OCI-LY3 (cell line): ENCODE measurements around the gene FBLL1.

Experiments
- H2AFZ ChIP-seq: fragments of 200-600, 300-600 bp; shearing (Covaris generic); 2 replicates; pipeline ENCODE4 v1.6.0; 2014; ENCODE audit warnings: antibody characterized with exemption, low read depth, low read length
- H3K27ac ChIP-seq: fragments of 200-600, 300-600 bp; sonication (generic); 2 replicates; pipeline ENCODE4 v1.5.1; 2014; ENCODE audit warnings: mild to moderate bottlenecking, low read length, moderate library complexity, mixed read lengths
- H3K27me3 ChIP-seq: fragments of 200-600, 300-600 bp; sonication (generic); 2 replicates; pipeline ENCODE4 v1.6.1; 2014; ENCODE audit warnings: low read depth, low read length, mixed read lengths
- H3K36me3 ChIP-seq: fragments of 200-600, 300-600 bp; sonication (generic); replicated peaks from 2 replicates; pipeline ENCODE3; 2014; ENCODE audit warnings: low read depth, low read length, mixed read lengths
- H3K4me1 ChIP-seq: fragments of 300-600, 200-600 bp; sonication (generic); 2 replicates; pipeline ENCODE4 v1.6.1; 2014; ENCODE audit warnings: low read length, mixed read lengths
- H3K4me2 ChIP-seq: fragments of 200-600, 300-600 bp; sonication (generic); 2 replicates; pipeline ENCODE4 v1.6.1; 2014; ENCODE audit warnings: low read length, mixed read lengths
- H3K4me3 ChIP-seq: fragments of 300-600, 200-600 bp; sonication (generic); 2 replicates; pipeline ENCODE4 v1.5.1; 2014; ENCODE audit warnings: antibody characterized with exemption, mild to moderate bottlenecking, low read length, moderate library complexity
- H3K79me2 ChIP-seq: fragments of 300-600, 200-600 bp; shearing (Covaris generic); 2 replicates; pipeline ENCODE4 v1.6.1; 2014; ENCODE audit warnings: mild to moderate bottlenecking, low read length, mixed read lengths
- H3K9ac ChIP-seq: fragments of 300-600, 200-600 bp; shearing (Covaris generic); 2 replicates; pipeline ENCODE4 v1.6.0; 2014; ENCODE audit warnings: mild to moderate bottlenecking, low read length, moderate library complexity
- H3K9me3 ChIP-seq: fragments of 200-600, 300-600 bp; shearing (Covaris generic); 2 replicates; pipeline ENCODE4 v1.6.1; 2014; ENCODE audit warnings: low read length, mixed read lengths; ENCODE audit not compliant: insufficient read depth
- H4K20me1 ChIP-seq: fragments of 200-600, 300-600 bp; sonication (generic); 2 replicates; pipeline ENCODE4 v1.6.1; 2016; ENCODE audit warnings: low read length, mixed read lengths; ENCODE audit not compliant: insufficient read depth
- EZH2phosphoT487 ChIP-seq: fragments of 200-600 bp; shearing (Covaris generic); IDR thresholded peaks from 2 replicates; pipeline ENCODE4 v1.6.1; 2018; ENCODE audit warnings: antibody characterized with exemption, mixed run types, low read depth
- TF ChIP-seq, protein P1 (sequence below): fragments of 200-600, 300-600 bp; sonication (generic); IDR thresholded peaks from 2 replicates; pipeline ENCODE4 v1.5.1; 2014; ENCODE audit warnings: antibody characterized with exemption, low read length, low read depth

Gene FBLL1

DNA sequence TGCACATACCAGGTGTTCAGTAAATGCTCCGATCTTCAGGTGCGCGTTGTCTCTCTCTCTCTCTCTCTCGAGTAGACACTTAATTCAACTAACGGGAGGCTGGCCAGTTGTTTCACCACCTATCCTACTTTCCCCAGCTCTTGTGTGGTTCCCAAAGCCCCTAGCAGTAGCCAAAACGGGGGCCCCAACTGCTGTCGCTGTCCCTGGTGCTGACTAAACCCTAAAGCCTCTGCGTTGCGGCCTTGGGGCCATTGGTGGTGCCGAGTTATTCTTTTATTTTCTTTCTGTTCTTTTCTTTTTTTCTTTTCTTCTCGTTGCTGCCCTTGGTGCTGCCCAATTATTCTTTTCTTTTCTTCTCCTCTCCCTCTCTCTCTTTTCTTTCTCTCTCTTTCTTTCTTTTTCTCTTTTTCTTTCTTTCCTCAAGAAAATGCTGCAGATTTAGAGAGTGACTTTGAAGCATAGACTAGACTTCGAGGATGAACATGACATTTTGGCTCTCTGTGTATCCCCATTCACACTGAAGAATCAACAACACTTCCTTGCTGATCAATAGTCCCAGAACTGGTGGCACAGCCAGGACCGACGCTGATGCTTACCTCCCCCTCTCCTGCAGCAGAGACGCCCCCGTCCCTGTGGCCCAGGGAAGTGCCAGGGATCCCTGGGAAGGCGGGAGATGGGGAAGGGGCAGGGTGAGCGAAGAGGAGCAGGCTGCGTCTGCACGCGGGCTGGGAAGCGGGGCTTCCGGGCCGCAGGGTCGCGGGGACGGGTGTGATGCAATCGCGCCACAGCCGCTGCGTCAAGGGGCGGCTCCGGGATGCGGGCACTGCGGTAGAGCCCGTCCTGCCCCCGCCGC is at the start of gene FBLL1:
FBLL1 (plus strand) TSS at position 785 of the 853 bp plus-strand sequence. CDS start 200 bp downstream, outside the sequence.
- Histone ChIP-seq H4K20me1 (no peaks in the 10 kb centered on the region), H3K4me3 (no peak within 1 kb of the TSS), H3K9ac (no peak within 1 kb of the TSS), H3K36me3 (peaks cover 31% of the 10 kb centered on the region), H3K9me3 (no peaks in the 10 kb centered on the region), H3K27me3 (no peaks in the 10 kb centered on the region), H3K27ac (no peak within 1 kb of the TSS), H3K79me2 (no peaks in the 10 kb centered on the region), H3K4me2 (no peak within 1 kb of the TSS), H2AFZ (no peak within 1 kb of the TSS), H3K4me1 (no peaks in the 10 kb centered on the region)
- TF ChIP-seq, protein P1, sequence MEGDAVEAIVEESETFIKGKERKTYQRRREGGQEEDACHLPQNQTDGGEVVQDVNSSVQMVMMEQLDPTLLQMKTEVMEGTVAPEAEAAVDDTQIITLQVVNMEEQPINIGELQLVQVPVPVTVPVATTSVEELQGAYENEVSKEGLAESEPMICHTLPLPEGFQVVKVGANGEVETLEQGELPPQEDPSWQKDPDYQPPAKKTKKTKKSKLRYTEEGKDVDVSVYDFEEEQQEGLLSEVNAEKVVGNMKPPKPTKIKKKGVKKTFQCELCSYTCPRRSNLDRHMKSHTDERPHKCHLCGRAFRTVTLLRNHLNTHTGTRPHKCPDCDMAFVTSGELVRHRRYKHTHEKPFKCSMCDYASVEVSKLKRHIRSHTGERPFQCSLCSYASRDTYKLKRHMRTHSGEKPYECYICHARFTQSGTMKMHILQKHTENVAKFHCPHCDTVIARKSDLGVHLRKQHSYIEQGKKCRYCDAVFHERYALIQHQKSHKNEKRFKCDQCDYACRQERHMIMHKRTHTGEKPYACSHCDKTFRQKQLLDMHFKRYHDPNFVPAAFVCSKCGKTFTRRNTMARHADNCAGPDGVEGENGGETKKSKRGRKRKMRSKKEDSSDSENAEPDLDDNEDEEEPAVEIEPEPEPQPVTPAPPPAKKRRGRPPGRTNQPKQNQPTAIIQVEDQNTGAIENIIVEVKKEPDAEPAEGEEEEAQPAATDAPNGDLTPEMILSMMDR, result no peak
- no peak for TF ChIP-seq EZH2phosphoT487

- no peak overlapping the region for H3K27ac ChIP-seq
- H4K20me1 ChIP-seq, result no peaks in the 10 kb centered on the region
- TF ChIP-seq EZH2phosphoT487, result no peak
- no peaks in the 10 kb centered on the region for H3K27me3 ChIP-seq
- no peaks in the 10 kb centered on the region for H3K9me3 ChIP-seq
- no peaks in the 10 kb centered on the region for H3K36me3 ChIP-seq
- H3K4me3 ChIP-seq, result no peak overlapping the region
- H3K79me2 ChIP-seq, result no peaks in the 10 kb centered on the region
- no peak overlapping the region for H3K9ac ChIP-seq
- H3K4me1 ChIP-seq, result peaks cover 6% of the 10 kb centered on the region; the same call in 1 of the 2 replicates
- no peak overlapping the region for H3K4me2 ChIP-seq
- no peak overlapping the region for H2AFZ ChIP-seq
Observed at GRCh38 chr5:168480601-168481000, 48.5 kb upstream of the FBLL1 start.

DNA sequence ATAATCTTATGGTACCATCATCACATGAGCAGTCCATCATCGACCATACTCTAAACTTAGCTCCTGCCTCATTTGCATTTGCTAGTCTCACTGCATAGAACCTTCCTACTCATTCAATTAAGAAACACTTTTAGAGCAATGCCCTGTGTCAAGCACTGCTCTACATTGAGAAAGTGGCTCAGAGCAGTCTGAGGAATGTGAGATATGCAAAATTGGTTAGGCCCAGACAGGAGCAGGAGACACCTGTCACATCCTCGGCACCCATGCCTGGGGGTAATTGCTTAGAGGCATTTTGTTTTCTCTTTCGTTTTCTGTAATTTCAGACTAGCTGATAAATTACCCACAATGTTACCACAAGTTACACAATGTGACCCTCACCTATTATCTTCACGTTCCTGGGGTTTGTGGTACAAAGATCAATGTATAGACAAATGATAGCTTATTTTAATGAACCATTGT is 47.7 kb upstream of the FBLL1 start:
- TF ChIP-seq, protein P1, result no peak
- TF ChIP-seq EZH2phosphoT487, result no peak
- Histone ChIP-seq H3K27ac (no peak overlapping the region), H3K4me3 (no peak overlapping the region), H3K4me1 (peaks cover 11% of the 10 kb centered on the region), H3K27me3 (no peaks in the 10 kb centered on the region), H2AFZ (0 out of 2 replicates have a peak overlapping the region, but pooled peaks have one; percentile 30), H3K4me2 (0 out of 2 replicates have a peak overlapping the region, but pooled peaks have one; percentile 9), H3K79me2 (peaks cover 2% of the 10 kb centered on the region), H3K36me3 (no peaks in the 10 kb centered on the region), H3K9me3 (no peaks in the 10 kb centered on the region), H4K20me1 (no peaks in the 10 kb centered on the region), H3K9ac (no peak overlapping the region)

DNA sequence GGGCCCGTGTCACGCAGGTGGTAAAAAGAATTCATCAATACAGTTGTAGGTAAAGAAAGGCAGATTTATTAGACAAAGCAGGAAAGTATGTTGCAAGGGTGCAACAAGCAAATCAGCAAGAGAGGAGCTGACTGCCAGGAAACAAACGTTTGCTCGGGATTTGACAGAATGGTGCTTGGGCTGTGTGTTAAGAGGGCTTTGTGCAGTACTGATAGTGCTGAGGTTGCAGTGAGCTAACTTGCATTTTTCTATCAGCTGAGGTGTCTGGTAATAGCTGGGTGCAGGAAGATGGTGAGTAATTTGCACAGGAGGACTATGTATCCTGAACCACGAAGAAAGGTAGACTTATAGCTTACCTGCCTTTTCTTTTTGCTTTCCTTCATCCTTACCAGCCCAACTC is 46.7 kb upstream of the FBLL1 start:
- Histone ChIP-seq H3K9ac (no peak overlapping the region), H3K9me3 (no peaks in the 10 kb centered on the region)

More for the DNA sequence above, 46.7 kb upstream of the FBLL1 start:
- H3K36me3 ChIP-seq, result peaks cover under 1% of the 10 kb centered on the region
- H3K27me3 ChIP-seq, result no peaks in the 10 kb centered on the region
- no peak overlapping the region for H3K27ac ChIP-seq
- H3K4me3 ChIP-seq, result no peak overlapping the region
- peaks cover 13% of the 10 kb centered on the region for H3K4me1 ChIP-seq
- TF ChIP-seq, protein P1, result no peak
- no peak for TF ChIP-seq EZH2phosphoT487
- no peak overlapping the region for H3K4me2 ChIP-seq
- H2AFZ ChIP-seq, result no peak overlapping the region
- H4K20me1 ChIP-seq, result no peaks in the 10 kb centered on the region
- peaks cover 12% of the 10 kb centered on the region for H3K79me2 ChIP-seq
